ENCODE data around the gene ZNF433.
"Not testable (repeated sequence)": the region's sequence is repeated elsewhere in the genome, so short reads cannot be mapped to it uniquely, and the experiment has no call there.

The ZNF433 gene

DNA sequence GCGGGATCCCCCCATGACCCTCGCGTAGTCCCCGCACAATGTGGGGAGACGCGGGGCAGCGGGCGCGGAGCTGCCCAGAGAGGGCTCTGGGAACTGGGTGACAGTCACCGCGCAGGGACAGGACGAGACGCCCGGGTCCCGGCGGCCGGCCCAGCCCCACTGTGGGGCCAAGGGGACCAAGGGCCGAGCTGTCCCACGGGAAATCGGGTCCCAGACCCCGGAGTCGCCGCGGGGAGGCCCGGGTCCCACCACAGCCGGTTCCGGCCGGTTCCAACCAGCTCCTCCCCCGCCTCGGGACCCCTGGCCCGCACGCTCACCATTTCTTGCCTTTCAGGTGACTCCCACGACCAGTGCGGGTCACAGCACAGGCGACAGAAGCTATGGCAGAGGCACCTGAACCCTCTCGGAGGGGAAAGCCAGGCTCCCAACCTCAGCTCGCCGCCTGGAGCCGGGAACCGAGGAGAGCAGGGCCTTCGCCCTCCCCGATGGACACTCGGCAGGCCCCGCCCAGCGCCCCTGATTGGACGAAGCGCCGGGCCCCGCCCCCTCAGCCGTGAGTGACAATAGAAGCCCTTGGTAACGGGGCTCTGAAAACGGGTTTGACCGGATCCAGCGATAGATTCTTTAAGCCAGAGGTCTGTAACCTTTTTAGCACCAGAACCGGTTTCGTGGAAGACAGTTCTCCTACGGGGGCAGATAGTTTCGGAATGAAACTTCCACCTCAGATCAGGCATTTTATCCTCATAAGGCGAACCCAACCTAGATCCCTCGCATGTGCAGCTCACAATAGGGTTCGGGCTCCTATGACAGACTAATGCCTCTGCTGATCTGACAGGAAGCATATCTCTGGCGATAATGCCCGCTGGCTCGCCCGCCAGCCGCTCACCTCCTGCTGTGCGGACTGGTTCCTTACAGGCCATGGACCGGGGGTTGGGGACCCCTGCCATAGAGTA, at the start of gene ZNF433:
ZNF433 (minus strand) TSS at position 460 of the 953 bp plus-strand sequence; CDS start at position 320, 140 bp downstream.
- H3K4me3 ChIP-seq (replicated peaks; ENCODE audit: low read depth, low read length): peak within 1 kb of the TSS; percentile 88
- TF ChIP-seq, protein P1, sequence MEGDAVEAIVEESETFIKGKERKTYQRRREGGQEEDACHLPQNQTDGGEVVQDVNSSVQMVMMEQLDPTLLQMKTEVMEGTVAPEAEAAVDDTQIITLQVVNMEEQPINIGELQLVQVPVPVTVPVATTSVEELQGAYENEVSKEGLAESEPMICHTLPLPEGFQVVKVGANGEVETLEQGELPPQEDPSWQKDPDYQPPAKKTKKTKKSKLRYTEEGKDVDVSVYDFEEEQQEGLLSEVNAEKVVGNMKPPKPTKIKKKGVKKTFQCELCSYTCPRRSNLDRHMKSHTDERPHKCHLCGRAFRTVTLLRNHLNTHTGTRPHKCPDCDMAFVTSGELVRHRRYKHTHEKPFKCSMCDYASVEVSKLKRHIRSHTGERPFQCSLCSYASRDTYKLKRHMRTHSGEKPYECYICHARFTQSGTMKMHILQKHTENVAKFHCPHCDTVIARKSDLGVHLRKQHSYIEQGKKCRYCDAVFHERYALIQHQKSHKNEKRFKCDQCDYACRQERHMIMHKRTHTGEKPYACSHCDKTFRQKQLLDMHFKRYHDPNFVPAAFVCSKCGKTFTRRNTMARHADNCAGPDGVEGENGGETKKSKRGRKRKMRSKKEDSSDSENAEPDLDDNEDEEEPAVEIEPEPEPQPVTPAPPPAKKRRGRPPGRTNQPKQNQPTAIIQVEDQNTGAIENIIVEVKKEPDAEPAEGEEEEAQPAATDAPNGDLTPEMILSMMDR (IDR thresholded peaks at IDR 0.05; ENCODE audit: low read length, missing control alignments): no peak
- DNase-seq (ENCODE audit: low read depth): peak; percentile 82

DNA sequence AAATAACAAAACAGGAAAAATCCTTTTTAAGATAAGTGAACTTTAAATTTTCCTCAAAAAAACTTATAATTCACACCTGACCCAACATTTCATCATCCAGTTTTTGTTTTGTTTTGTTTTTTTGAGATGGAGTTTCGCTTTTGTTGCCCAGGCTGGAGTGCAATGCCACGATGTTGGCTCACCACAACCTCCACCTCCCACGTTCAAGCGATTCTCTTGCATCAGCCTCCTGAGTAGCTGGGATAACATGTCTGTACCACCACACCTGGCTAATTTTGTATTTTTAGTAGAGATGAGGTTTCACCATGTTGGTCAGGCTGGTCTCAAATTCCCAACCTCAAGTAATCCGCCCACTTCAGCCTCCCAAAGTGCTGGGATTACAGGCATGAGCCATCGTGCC, 47.9 kb upstream of the ZNF433 start:
- H3K4me3 ChIP-seq (replicated peaks; ENCODE audit: low read depth, low read length); DNase-seq (ENCODE audit: low read depth): not testable (repeated sequence)

DNA sequence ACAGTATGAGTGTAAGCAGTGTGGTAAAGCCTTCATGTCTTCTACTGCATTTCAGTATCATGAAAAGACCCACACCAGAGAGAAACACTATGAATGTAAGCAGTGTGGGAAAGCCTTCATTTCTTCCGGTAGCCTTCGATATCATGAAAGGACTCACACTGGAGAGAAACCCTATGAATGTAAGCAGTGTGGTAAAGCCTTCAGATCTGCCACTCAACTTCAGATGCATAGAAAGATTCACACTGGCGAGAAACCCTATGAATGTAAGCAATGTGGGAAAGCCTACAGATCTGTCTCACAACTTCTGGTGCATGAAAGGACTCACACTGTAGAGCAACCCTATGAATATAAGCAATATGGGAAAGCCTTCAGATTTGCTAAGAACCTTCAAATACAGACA, 41.9 kb upstream of the ZNF433 start:
- TF ChIP-seq, protein P1 (IDR thresholded peaks at IDR 0.05; ENCODE audit: low read length, missing control alignments): no peak
- no peak for DNase-seq (ENCODE audit: low read depth)
- no peak overlapping the region for H3K4me3 ChIP-seq (replicated peaks; ENCODE audit: low read depth, low read length)

DNA sequence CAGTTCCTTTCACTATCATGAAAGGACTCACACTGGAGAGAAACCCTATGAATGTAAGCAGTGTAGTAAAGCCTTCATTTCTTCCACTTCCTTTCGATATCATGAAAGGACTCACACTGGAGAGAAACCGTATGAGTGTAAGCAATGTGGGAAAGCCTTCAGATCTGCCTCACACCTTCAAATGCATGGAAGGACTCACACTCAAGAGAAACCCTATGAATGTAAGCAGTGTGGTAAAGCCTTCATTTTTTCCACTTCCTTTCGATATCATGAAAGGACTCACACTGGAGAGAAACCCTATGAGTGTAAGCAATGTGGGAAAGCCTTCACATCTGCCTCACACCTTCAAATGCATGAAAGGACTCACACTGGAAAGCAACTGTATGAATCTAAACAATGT, 40.9 kb upstream of the ZNF433 start:
- DNase-seq (ENCODE audit: low read depth); H3K4me3 ChIP-seq (replicated peaks; ENCODE audit: low read depth, low read length): not testable (repeated sequence)

DNA sequence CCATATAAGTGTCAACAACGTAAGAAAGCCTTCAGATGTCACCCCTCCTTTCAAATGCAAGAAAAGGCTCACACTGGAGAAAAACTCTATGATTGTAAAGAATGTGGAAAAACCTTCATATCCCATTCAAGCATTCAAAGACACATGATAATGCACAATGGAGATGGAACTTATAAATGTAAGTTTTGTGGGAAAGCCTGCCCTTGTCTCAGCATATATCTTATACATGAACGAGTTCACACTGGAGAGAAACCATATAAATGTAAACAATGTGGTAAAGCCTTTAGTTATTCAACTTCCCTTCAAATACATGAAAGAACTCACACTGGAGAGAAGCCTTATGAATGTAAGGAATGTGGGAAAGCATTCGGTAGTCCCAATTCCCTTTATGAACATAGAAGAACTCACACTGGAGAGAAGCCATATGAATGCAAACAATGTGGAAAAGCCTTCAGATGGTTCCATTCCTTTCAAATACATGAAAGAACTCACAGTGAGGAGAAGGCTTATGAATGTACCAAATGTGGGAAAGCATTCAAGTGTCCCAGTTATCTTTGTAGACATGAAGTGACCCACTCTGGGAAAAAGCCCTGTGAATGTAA, 40.2 kb upstream of the ZNF433 start:
- no peak overlapping the region for H3K4me3 ChIP-seq (replicated peaks; ENCODE audit: low read depth, low read length)
- no peak for DNase-seq (ENCODE audit: low read depth)
- TF ChIP-seq, protein P1 (IDR thresholded peaks at IDR 0.05; ENCODE audit: low read length, missing control alignments): no peak

DNA sequence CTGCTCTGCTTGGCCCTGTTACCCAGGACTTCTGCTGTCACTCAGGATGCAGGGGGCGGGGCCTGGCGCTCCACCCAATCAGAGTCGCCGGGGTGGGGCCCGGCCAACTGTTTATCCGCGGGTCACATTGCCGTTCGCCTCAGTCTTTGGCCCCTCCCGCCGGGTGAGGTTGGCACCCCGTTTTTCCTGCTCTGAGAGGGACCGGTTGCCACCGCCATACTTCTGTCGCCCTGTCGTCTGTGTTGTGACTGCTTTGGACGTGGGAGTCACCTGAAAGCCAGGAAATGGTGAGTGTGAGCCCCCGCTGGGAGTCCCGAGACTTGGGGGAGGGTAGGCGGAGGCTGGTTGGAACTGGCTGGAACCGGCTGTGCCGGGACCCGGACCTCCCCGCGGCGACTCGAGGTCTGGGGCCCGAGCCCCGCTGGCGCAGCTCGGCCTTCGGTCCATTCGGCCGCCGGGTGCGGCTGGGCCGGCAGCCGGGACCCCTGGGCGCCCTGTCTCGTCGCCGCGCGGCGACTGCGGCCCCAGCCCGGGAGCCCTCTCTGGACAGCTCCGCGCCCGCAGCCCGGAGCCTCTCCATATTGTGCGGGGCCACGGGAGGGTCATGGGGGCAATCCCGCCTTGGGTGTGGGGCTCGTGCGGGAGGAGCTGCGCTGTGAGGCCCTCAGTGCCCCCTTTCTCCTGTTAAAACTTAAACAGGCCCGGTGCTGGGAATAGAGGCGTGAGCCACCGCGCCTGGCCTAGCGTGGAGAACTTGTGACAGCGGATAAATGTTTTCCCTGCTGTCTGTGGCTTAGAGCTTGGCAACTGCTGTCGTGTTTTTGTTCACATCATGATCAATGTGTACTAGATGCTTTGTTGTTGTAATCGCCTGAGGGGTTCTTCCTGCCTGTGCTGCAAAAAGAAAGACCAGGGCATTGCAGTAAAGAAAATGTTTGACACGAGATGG, 29.4 kb upstream of the ZNF433 start, which contains the start of gene ZNF844:
ZNF844 (plus strand) TSS at position 142 of the 949 bp plus-strand sequence; CDS start at position 285, 143 bp downstream.
- TF ChIP-seq, protein P1 (IDR thresholded peaks at IDR 0.05; ENCODE audit: low read length, missing control alignments): no peak
- DNase-seq (ENCODE audit: low read depth): peak; percentile 91
- peak within 1 kb of the TSS; percentile 96 for H3K4me3 ChIP-seq (replicated peaks; ENCODE audit: low read depth, low read length)

DNA sequence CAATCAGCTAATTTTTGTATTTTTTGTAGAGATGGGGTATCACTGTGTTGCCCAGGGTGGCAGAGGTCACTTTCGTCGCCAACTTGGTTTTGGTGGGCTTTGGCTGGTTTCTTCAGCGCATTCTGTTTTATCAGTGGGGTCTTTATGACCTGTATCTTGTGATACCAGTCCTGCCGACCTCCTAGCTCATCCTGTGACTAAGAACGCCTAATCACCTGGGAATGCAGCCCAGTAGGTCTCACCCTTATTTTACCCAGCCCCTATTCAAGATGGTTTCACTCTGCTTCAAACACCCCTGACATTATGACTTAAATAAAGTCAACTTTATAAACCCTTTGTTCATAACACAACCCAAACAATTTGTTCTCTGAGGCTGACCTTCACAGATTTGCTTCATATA, 20.3 kb upstream of the ZNF433 start:
- no peak for DNase-seq (ENCODE audit: low read depth)
- TF ChIP-seq, protein P1 (IDR thresholded peaks at IDR 0.05; ENCODE audit: low read length, missing control alignments): no peak
- no peak overlapping the region for H3K4me3 ChIP-seq (replicated peaks; ENCODE audit: low read depth, low read length)

Measured in fibroblast of pulmonary artery (primary cell).